Transverse colon (tissue), 4 donors: ENCODE measurements around the gene RNF4.

Experiments used
- EP300 ChIP-seq: sonication (generic); formaldehyde crosslinking; IDR thresholded peaks from one replicate; pipeline ENCODE4 v1.6.1; 2017; ENCODE audit warnings: antibody characterized with exemption, low read depth
- POLR2A ChIP-seq: fragments of 450-650 bp; IDR thresholded peaks from one replicate; pipeline ENCODE4 v1.6.1; 2016; ENCODE audit warnings: antibody characterized with exemption, mild to moderate bottlenecking, moderate library complexity
- POLR2AphosphoS5 ChIP-seq, 3 donors: sonication (generic); formaldehyde crosslinking; IDR thresholded peaks; one replicate each; pipeline ENCODE4 v1.6.1; 2016; ENCODE audit warnings: antibody characterized with exemption in 3 of 3
- TF ChIP-seq, protein P1 (sequence below), 5 experiments: fragments of 200-600 bp in 3 of 5; fragments of 450-650 bp in 2 of 5; sonication (generic) in 3 of 5; IDR thresholded peaks; 1 replicate in 2 of 5; 2 replicates in 3 of 5; pipeline ENCODE4 v1.5.1; 2016 to 2017; ENCODE audit warnings: antibody characterized with exemption in 5 of 5, inconsistent platforms in 3 of 5, mild to moderate bottlenecking in 2 of 5, moderate library complexity in 1 of 5

DNA sequence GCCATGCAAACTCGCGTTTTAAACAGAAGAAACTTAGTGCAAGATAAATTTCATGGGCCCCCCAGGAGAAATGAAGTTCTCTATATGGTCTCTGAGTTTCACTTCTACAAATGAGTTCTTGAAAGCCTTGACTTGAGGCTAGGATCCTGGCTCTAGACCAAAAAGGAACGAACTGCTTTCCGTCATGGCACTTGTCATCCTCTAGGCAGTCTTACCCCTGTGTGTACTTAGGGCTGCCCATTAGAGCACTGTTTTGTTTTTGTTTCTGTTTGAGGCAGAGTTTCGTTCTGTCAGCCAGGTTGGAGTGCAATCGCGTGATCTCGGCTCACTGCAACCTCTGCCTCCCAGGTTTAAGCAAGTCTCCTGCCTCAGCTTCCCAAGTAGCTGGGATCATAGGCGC is 29.0 kb downstream of the RNF4 start:
- TF ChIP-seq, protein P1, sequence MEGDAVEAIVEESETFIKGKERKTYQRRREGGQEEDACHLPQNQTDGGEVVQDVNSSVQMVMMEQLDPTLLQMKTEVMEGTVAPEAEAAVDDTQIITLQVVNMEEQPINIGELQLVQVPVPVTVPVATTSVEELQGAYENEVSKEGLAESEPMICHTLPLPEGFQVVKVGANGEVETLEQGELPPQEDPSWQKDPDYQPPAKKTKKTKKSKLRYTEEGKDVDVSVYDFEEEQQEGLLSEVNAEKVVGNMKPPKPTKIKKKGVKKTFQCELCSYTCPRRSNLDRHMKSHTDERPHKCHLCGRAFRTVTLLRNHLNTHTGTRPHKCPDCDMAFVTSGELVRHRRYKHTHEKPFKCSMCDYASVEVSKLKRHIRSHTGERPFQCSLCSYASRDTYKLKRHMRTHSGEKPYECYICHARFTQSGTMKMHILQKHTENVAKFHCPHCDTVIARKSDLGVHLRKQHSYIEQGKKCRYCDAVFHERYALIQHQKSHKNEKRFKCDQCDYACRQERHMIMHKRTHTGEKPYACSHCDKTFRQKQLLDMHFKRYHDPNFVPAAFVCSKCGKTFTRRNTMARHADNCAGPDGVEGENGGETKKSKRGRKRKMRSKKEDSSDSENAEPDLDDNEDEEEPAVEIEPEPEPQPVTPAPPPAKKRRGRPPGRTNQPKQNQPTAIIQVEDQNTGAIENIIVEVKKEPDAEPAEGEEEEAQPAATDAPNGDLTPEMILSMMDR (IDR thresholded peaks at IDR 0.05), result no peak
- TF ChIP-seq POLR2A (no peak), POLR2AphosphoS5 (IDR thresholded peaks at IDR 0.05) (peak in 2 of 3 donors; percentile 23 to 37), EP300 (no peak)
